Measurements from ENCODE around the gene CFAP52.
"Not testable (repeated sequence)": the region's sequence is repeated elsewhere in the genome, so short reads cannot be mapped to it uniquely, and the experiment has no call there.

Gene CFAP52, protein sequence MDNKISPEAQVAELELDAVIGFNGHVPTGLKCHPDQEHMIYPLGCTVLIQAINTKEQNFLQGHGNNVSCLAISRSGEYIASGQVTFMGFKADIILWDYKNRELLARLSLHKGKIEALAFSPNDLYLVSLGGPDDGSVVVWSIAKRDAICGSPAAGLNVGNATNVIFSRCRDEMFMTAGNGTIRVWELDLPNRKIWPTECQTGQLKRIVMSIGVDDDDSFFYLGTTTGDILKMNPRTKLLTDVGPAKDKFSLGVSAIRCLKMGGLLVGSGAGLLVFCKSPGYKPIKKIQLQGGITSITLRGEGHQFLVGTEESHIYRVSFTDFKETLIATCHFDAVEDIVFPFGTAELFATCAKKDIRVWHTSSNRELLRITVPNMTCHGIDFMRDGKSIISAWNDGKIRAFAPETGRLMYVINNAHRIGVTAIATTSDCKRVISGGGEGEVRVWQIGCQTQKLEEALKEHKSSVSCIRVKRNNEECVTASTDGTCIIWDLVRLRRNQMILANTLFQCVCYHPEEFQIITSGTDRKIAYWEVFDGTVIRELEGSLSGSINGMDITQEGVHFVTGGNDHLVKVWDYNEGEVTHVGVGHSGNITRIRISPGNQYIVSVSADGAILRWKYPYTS

DNA sequence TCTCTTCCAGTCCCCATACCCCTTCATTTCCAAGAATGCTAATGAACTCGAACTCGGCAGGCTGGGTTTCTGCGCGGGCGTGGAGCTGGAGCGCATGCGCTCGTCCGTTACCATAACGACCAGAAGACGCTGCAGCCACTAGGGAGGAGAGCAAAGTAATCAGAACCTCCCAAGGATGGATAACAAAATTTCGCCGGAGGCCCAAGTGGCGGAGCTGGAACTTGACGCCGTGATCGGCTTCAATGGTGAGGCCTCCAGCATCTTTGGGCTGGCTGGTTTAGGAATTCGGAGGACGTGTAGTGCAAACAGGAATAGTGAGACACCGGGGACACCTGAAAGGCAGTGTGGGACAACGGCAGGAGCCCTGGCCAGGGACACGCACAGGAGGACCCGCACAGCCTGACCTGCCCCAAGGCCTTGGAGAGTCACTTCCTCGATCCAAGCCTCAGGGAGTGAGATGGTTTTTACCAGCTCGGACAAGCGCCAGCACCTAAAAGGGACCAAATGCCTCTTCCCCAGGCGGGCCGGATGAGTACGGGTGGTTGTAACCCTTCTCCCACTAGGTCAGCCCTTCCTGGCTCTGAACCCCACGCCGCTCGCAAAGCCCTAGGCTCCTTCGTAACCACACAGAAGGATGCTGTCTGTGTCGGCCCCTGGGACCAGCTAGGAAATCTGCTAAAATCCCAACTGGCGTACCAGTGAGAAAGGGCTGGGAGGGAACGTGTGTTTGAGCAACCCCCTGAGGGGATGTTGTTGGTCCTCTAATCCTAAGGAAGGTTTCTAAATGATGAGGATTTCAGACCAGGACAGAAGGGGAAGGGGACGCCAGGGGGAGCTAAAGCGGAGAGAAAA, at the start of gene CFAP52:
CFAP52 (plus strand) TSS at position 122 of the 852 bp plus-strand sequence; CDS start at position 176, 54 bp downstream.
- DNase-seq, result peak; percentile 84

DNA sequence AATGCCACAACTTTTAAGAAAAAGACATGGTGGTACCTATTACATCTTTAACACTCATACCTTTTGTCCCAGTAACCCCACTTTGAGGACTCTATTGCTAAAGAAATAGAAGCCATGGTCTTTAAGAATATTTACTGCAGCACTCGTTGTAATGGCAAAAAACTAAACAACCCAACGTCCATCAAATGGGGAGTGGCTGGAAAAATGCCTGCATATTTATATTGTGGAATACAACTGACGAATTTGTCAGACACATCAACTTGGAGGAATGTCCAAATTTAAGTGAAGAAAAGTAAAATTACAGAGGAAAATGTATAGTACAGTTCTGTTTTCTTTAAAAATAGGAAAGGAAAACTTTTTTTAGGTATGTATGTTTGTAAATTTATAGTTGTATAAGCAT, 48.7 kb upstream of the CFAP52 start:
- DNase-seq, result no peak

DNA sequence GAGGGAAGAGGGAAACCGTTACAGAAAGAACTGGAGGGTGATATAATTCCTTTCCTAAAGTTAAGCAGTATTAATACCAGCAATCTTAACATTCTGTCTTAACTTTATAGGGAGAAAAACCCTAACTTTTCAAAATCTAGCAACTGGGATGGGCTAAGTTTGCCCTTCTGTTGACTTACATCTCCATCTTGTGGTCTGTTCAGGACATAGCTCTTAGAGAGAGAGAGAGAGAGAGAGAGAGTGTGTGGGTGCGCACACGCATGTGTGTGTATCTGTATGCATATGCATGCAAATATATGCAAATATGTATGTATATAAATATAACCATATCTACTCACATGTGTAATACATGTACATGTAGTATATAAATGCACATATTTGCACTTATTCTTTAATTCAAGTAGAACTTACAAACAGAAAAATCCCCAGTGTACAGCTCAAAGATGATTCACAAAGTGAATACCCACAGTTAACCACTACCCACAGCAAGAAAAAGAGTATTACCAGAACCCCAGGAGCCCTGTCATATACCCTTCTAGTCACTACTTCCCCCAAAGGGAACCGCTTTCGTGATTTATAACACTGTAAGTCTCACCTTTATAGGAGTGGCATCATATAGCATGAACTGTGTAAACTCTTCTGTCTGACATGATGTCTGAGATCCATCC, 47.3 kb upstream of the CFAP52 start:
- DNase-seq, result no peak

DNA sequence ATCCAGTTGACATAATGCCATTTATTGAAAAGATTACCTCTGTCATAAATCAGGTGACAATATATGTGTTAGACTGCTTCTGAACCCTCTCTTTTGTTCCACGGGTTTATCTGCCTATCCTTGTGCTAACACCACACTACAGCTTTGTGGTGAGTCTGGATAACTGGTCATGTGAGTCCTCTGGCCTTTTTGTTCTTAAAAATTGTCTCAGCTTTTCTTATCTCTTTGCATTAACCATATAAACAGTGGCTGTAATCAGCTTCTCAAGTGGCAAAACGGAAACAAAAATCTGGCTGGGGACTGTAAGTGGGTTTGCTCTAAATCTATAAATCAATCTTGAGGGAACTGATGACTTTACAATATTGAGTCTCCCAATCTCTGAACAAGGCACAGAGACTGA, 45.4 kb upstream of the CFAP52 start:
- DNase-seq, result no peak

DNA sequence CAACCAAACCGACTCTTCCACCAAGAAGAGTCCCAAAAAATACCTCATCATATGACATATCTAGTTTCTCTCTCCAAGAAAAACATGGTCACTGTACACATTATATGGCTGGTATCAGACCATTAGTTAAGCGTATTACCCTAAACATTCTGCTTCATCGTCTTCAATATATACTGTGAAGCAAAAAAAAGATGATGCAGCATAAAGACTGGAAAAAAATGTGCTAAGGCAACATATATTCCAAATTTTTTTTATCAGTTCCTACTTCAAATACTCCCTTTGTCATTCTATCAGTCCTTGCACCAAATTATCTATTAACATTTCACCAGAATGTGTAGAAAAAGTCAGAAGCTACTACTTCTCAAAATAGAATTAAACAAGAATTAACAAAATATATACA, 43.7 kb upstream of the CFAP52 start:
- DNase-seq, result no peak

DNA sequence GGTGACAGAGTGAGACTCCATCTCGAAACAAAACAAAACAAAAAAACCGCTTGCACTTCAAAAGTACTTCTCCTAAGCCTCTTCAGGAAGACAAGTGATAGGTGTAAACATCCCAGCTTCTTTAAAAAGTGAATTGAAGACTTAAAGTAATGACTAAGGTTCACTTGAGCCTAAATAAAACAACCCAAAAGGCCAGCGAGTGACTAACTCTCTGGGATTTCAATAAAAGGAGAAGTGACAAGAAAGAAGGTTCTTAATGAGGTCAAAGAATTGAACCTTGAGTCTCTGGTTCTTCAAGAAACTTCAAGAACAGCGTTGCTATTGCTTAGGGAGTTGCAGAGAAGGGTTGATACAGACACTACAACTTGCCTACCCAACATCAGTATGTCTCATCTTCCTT, 43.0 kb upstream of the CFAP52 start:
- DNase-seq, result no peak

DNA sequence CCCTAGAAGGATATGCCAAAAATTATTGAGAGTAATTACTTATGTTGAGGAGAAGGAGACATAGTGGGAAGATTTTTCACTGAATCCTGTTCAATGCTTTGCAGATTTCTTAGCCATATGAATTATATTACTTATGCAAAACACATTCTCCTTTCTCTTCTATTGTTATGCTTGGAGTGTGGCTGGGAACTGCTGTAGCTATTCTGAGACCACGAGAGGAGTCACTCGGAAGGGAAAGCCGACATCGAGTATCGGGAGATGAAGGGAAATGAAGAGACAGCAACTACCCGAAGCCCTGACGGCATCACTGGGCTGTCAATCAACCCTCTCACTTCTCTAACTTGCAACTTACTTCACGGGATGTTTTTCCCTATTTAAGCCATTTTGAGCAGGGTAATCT, 40.4 kb upstream of the CFAP52 start:
- DNase-seq, result no peak

DNA sequence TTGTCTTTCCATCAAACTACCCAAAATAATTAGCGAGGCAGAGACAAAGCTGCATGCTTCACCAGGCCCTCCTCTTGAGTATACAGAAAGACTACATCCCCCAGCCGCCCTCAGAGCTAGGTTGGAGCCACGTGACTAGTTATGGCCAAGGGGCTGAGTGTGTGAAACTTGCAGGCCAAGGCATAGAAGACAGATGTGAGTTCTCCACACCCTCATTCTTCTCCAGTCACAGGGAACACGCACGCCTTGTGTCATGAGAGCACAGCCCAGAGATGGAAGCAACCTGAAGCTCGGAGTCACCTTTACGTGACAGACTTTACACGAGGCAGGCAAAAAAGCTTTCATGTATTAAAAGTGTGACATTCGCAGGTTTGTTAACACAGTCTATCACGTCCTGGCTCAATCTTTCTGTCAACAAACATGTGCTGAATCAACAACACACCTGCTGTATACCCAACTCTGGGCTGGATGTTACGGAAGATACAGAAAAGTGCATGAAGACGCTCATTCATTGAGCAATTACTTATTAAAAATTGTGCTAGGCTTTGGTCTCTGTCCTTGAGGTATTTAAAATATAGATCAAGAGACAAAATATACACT, 39.2 kb upstream of the CFAP52 start:
- DNase-seq, result no peak

DNA sequence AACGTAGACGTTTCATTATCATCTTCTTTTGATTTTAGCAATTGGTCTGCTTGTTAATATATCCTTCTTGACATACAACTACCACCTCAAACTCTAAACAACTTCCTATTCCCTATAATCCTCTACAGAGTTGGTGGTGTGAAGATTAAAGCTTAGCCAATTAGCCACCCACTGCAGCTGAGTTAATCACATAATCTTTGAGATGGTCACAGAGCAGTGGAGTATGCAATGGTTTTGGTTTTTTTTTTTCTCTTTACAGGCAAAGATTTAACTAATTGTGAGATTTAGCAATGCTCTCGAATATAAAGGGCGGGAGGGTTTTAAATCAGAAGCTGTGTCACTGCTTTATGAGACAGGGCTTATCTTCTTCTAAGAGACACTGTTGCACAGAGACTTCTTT, 37.8 kb upstream of the CFAP52 start:
- DNase-seq, result no peak

DNA sequence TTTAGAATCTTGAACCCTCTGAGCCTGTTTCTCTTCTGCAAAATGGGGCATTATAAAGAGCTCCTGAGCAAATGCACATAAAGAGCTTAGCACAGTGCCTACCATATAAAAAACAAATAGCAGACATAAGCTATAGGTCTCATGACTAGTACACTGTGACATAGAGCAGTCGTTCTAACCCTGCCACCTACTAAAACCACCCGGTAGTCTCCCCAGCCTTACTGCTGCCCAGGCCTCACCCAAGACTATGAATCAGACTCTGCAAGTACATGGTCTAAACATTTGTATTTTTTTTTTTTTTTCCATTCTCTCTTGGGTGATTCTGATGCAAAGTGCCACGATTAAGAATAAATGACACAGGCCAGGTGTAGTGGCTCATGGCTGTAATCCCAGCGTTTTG, 34.7 kb upstream of the CFAP52 start:
- DNase-seq, result no peak

DNA sequence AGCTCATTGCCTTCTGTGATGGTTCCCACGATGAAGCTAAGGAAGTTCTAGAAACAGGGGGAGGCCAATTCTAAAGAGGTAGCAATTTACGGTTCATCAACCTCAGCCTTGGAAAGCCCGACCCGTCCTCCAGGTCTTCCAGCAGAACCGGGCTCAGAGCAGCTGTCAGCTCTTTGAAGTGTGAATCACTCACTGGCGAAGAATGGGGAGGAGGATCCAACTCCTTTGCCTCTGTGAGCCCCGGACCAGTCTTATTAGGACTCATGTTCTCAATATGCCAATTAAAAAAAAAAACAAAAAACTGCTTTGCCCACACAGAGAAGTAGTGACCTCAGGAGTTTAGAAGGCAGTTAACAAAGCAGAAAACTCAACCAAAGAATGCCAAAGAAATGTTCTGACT, 32.2 kb upstream of the CFAP52 start:
- no peak for DNase-seq

DNA sequence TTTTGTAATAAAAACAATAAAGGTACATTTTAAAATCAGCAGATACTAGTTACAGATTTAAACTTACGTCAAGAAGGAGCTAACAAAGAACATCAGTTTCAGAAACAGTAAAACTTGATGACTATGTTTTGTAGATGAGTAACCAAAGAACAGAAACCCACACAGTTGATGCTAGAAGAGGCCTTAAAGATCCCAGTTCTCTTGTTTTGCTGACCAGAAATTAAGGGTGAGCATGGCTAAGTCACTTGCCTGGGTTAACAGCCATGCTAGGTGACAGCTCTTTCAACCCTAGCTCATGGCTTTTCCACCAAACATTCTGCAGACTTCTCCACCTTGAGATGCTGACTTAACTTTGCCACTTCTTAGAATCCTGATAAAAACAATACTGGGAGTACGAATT, 27.2 kb upstream of the CFAP52 start:
- DNase-seq, result no peak

DNA sequence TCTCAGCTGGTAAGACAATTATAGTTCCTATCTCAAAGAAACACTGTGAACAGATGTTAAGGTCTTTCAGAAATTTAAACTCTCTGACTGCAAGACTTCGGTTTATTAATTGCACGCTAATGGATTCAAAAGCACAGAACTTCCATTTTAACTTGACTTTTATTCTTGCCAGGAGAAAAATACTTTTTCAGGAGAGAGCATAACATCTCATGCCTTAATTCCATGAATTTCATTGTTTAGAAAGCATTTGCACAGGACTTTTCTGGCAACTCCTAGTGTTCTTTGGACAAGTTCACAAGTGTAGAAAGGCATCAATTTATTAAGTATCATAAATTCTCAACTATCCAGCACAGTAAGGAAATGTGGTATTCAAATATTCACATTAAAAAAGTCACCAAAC, 23.3 kb upstream of the CFAP52 start:
- DNase-seq, result no peak

DNA sequence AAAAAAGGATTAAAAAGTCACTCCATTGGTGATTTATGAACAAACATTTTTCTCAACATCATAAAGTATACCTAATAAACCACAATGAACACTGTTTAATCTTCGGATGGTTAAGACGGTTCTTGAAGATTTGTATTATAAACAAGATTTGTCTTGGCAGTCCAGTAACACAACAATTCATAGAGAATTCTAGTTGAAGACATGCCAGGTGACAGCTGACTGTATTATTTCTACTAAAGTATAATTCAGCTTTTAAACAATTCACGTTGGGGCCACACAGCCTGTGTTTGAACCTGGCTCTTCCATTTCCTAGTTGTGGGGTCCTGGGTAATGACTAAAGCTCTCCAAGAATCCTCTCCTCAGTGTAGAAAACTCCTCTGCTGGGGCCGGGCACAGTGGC, 22.8 kb upstream of the CFAP52 start:
- DNase-seq, result no peak

DNA sequence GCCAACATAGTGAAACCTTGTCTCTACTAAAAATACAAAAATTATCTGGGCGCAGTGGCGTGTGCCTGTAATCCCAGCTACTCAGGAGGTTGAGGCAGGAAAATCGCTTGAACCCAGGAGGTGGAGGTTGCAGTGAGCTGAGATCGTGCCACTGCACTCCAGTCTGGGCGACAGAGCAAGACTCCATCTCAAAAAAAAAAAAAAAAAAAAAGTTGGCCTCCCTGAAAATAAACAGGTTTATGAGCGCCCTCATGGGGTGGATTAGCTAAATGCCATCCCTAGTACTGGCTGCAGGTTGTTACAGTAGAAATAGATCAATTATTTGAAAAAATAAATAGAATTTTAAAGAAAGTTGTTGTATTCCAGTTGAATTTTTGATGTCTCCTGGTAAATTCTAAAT, 21.7 kb upstream of the CFAP52 start:
- DNase-seq, result peak; percentile 69

DNA sequence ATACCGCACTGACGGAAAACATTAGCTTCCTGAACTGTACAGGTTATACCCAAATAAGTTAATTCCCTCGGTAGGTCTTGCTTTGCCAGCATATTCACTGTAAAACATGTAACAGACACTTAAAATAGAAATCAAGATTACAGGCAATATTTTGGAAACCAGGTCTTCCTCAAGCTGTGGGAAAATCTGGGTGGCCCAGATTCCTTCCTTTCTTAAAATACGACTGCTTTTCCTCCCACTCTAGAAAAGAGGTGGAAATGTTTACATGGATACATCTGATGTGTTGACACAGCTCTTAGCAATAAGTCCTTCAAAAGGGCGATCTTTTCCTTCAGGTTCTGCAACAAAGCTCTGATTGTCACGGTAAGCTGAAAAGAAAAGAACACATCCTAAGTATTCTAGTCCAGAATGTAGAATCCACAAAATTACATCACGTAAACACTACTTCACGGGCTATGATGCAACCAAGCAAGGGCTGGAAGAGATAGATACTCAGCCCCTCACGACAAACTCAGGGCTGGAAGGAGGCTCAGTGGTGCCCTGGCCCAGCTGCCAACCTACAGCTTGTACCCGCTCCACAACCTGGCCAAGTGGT, 19.2 kb upstream of the CFAP52 start:
- DNase-seq, result no peak

DNA sequence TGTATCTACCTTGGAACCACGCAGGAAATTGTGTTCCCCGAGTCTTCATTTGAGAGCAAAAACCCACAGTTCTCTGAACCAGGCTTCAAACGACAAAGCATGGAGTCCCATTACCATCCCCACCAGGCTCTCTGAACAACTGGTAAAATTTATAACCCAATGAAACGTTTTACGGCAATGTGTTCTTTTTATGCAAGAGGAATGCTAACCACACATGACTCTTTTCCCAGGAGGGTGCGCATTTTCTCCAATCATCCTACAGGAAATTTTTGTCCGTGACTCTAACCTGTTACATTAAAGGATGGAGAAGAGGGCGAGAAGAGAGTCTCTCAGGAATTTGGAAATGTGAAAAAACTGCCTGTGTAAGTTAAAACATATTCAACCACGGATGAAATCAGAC, 18.6 kb upstream of the CFAP52 start:
- DNase-seq, result no peak

DNA sequence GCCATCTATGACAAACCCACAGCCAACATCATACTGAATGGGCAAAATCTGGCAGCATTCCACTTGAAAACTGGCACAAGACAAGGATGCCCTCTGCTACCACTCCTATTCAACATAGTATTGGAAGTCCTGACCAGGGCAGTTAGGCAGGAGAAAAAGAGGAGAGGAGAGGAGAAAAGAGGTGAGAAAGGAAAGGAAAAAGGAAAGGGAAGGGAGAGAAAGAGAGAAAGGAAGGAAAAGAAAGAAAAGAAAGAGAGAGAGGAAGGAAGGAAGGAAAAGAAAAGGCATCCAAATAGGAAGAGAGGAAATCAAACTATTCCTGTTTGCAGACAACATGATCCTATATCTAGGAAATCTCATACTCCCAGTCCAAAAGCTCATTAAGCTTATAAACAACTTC, 12.3 kb upstream of the CFAP52 start:
- no peak for DNase-seq

DNA sequence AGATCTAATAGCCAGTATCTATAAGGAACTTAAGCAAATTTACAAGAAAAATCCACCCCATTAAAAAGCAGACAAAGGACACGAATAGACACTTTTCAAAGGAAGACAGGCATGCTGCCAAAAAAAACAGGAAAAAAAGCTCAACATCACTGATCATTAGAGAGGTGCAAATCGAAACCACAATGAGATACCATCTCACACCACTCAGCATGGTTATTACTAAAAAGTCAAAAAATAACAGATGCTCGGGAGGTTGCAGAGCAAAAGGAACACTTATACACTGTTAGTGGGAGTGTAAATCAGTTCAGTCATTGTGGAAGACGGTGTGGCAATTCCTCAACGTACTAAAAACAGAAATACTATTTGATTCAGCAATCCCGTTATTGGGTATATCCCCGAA, 10.4 kb upstream of the CFAP52 start:
- no peak for DNase-seq

DNA sequence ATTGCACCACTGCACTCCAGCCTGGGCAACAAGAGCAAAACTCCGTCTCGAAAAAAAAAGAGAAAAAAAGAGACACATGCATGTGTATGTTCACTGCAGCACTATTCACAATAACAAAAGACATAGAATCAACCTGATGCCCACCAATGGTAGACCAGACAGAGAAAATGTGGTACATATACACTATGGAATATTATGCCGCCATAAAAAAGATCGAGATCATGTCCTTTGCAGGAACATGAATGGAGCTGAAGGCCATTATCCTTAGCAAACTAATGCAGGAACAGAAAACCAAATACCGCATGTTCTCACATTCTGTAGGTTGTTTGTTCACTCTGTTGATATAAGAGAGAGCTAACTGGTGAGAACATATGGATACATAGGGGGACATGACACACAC, 9.7 kb upstream of the CFAP52 start:
- DNase-seq, result not testable (repeated sequence)

DNA sequence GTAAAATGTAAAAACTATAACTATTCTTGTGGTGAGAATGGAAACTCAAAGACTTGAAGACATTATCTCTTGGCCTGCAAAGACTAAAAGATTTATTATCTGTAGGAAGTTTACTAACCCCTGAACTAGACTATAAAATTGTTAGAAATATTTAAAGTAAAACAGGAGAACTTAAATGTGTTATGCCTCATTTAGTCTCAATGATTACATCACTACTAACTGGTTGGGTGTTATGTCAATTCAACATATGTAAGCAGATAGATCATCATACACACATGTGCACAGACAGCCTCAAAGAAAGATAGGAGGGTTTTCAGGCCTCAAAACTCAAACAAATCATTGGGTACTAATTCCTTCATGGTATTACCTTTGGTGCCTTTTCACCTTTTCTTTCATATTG, 8.4 kb upstream of the CFAP52 start:
- no peak for DNase-seq

DNA sequence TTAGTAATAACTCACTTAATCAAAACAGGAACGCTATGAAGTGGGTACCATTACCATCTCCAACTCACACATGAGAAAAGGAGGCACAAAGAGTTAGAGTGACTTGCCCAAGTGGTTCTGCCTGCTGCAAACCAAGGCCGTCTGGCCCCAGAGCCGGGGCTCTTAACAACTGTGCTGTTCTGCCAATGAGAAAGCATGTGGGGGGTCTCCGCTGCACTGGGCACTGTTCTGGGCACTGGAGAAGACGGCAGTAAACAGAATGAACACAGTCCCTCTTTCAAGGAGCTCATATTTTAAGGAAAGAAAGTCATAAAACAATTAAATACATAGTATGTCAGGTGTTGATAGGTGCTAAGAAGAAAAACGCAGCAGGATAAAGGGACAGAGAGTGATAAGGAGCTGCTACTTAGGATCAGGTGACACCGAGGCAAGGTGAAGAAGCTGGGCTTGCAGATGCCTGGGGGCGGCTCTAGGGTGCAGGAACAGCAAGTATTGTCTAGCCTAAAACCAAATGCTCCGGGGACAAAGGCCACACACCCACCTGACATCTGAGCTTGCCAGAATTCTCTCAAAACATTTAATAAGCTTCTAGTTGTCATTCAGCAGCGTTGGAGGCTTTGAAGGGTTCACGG, 7.4 kb upstream of the CFAP52 start:
- no peak for DNase-seq
